SIG-M5 treated with dmso at 0.1 percent for 504 hours (cell line): ENCODE measurements around the gene RNF212B.

Source experiments
- DNase-seq: peaks from one replicate; lab custom pipeline; 2025; ENCODE audit not compliant: unreplicated experiment; lab: John Stamatoyannopoulos, UW

The RNF212B gene

DNA sequence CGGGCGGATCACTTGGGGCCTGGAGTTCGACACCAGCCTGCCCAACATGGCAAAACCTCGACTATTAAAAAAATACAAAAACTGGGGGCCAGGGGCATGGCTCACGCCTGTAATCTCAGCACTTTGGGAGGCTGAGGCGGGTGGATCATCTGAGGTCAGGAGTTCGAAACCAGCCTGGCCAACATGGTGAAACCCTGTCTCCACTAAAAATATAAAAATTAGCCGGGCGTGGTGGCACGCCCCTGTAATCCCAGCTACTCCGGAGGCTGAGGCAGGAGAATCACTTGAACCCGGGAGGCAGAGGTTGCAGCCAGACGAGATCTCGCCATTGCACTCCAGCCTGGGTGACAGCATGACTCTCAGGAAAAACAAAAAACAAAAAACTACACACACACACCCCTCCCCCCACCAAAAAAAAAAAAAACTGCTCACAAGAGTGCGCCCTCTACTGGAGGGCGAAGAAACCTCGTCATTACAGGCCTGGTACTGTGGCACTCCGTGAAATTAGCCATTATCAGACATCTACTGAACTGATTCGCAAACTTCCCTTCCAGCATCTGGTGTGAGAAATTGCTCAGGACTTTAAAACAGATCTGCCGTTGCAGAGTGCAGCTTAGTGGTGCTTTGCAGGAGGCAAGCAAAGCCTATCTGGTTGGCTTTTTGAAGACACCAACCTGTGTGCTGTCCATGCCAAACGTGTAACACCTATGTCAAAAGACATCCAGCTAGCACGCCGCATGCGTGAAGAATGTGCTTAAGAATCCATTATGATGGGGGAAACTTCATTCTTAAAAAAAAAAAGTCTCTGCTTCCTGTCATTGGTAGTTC is 57.2 kb downstream of the RNF212B start:
- DNase-seq: peak; percentile 54

DNA sequence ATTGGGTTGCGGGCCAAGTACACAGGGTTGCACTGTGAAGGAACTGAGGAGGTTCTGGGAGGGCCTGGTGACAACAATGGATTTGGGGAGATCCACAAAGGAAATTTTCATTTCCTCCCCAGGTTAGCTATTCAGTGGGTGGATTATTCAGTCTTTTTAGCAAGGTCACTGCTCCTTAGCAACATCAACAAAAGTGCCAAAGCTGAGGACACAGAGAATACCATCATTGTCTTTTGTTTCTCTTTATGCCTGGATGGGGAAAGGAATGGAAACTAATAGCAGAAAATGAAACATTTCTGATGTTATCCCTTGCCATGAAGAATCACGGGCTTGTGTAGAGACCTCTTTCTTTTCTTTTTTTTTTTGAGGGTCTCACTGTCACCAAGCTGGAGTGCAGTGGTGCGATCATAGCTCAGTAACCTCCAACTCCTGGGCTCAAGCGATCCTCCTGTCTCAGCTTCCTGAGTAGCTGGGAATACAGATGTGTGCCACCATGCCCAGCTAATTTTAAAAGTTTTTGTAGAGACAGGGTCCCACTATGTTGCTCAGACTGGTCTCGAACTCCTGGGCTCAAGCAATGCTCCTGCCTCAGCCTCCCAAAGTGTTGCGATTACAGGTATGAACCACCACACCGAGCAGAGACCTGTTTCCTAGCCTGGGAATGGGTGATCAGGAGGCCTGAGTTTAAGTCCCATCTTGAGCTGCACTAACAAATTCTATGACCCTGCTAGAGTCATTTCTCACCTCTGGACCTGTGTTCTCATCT is 58.5 kb downstream of the RNF212B start:
- no peak for DNase-seq

DNA sequence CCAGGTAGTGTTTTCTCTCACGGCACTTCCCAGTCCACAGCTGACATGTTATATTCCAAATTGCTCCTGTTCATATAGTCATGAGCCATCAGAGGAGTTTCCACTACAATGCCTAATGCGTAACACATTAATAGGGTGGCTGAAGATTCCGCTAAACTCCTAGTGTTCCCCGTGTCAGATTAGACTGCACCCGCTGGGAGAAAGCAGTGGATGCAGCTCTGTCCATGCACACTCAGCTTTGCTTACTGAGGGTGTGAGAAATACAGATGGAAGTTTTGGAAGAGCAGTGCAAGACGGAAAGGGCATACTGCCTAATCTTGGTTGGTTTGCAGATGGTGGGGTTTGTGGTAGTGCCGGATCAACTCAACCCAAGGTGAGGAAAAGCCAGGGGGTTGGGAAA is 59.4 kb downstream of the RNF212B start:
- no peak for DNase-seq

DNA sequence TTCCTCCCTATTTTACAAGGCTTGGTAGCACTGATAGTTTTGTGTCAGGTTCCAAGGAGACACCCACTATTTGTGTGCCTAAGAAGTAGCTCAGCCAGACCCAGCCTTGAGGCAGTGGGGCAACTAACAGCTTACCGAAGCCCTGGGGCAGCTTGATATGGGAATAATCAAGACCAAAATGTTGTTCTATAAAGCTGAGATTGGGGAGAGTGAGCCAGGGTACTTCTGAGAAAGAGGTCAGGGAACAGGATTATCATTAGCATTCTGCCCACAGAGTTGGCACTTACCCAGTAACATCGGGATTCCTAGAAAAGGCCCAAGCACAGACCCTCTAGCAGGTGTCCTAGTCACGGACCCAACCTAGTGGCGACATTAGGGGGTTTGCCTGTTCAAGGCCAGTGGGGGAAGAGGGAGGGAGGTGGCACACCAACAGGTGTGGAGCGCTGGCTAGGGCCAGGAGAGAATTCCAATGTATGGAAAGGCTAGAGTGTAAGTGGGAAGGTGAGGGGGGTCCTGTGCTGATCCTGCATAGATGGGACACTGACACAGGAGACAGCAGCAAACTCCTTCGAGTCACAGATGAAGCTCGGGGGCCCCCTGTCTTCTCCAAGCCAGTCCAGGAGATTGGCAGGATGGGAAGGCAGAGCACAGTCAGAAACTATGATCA is 60.0 kb downstream of the RNF212B start:
- DNase-seq: no peak

DNA sequence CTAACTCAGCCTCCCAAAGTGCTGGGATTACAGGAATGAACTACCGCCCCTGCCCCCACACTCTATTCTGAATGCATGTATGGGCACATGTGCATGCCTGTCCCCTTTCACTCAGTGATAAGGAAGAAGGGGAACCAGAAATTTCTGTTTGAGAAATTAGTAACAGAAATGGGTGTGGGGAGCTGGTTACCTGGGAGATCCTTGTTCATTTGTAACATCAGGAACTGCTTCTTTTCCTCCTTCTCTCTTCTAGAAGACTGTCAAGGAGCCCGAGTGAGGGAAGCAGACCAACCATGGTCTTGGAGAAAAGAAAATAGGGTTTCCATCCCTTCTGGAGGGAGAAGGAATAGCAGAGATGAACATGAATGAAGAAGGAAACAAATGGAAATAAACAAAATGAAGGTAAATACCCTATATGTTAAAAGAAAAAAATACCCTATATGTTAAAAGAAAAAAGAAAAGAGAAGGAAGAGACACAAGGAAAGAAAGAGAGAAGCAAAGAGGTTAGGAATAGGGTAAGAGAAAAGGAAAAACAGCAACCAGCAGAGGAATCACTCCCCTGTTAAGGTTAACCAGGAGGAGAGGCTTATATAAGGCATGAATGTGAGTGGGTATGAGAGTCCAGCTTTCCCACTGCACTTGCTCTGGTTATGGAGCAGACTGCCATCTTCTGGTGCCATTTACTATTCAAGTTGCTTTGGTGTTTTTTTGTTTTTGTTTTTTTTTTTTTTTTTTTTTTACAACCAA is 61.6 kb downstream of the RNF212B start:
- peak; percentile 30 for DNase-seq

DNA sequence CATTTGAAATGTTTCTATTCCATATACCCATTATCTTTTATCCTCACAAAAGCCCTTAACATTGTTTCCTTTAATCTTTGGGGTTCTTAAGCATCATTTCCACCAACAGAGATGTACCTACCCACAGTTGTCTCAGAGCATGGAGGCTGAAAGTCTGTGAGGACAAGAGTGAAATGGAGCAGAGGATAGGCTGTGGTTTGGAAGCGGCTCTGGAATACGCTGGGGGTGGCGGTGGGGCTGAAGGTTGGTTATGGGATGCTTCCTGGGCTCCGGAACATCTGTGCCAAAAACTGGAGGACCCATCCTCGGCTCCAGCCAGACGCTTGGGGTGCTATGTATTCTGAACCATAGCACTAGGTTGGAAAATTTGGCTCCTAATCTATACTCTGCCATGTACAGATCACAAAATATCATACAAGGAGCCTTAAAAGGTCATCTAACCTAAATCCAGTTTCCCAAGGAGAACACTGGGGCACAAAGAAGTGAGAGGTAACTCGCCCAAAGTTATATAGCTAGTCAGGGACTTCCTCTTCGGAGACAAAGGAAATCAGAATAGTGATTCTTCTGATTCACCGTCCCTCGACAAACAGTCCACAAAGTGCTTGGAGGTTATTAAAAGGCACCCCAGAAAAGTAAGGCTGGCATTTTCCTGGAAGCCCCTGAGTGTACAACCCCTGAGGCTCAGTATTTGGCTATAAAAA is 62.4 kb downstream of the RNF212B start:
- peak; percentile 12 for DNase-seq

DNA sequence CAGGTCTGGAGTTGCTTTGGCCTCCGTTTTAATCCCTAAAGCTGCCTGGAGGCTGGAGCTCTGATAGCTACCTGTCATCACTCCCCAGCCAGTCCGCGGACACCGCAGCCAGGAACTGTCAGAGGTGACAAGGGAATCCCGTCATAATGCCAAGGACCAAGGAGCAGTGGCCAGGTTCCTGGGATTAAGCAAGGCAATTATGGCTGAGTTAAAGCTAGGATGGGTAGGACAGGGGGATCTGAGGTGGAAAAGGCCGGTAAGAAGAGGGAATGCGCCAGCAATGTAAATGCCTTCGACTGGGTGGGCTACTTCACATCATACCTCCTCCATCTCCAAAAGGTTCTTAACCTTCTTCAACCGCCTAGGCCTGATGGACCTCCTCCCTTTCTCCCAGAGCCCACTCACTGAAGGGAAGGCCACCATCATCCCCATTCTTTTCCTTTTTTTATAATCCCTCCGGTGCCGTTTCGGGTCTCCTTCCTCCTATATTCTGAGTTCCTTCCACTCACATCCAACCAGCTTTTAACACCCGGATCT is 63.0 kb downstream of the RNF212B start:
- no peak for DNase-seq

DNA sequence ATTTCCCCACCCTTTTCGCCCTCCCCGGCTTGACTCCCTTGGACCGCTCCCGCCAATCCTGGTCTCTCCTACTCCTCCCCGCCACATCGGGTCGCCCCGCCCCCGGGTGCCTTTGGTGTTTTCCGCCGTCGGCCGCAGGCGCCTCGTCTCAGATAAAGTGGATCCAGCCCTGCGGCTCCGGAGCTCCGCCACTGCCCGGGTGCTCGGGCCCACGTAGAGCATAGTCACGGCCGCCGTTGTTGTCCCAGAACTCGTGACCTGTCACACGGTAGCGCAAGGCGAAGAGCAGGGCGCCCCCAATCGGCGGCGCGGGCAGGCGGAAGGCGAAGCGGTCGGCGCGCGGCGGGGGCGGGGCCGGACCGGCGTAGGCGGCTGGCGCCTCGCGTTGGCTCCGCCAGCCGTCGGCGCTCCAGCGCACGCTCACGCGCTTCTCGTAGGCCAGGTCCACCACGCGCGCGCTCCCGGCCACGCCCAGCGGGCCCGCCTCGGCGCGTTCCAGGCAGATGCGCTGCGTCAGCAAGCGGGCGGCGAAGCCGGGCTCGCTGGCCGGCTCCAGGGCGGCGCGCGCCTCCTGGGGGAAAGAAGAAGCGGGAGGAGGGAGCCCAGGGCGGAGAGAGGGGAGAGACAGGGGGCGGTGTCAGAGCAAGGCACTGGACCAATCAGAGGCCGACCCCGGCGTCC is 63.7 kb downstream of the RNF212B start:
- DNase-seq: peak; percentile 99

DNA sequence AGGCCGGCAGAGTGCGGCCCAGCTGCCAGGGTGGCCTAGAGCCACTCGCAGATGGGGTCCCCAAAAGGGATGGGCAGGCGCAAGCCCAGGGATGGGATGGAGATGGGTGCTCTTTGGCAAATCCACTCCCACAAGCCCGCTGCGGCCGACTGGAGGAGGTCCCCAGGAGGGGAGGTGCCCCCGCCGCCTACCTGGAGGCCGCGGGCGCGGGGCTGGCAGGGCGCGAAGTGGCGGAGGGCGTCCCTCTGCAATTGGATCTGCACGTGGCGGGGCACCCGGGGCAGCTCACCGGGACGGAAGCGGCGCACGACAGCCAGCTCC is 64.2 kb downstream of the RNF212B start:
- no peak for DNase-seq

DNA sequence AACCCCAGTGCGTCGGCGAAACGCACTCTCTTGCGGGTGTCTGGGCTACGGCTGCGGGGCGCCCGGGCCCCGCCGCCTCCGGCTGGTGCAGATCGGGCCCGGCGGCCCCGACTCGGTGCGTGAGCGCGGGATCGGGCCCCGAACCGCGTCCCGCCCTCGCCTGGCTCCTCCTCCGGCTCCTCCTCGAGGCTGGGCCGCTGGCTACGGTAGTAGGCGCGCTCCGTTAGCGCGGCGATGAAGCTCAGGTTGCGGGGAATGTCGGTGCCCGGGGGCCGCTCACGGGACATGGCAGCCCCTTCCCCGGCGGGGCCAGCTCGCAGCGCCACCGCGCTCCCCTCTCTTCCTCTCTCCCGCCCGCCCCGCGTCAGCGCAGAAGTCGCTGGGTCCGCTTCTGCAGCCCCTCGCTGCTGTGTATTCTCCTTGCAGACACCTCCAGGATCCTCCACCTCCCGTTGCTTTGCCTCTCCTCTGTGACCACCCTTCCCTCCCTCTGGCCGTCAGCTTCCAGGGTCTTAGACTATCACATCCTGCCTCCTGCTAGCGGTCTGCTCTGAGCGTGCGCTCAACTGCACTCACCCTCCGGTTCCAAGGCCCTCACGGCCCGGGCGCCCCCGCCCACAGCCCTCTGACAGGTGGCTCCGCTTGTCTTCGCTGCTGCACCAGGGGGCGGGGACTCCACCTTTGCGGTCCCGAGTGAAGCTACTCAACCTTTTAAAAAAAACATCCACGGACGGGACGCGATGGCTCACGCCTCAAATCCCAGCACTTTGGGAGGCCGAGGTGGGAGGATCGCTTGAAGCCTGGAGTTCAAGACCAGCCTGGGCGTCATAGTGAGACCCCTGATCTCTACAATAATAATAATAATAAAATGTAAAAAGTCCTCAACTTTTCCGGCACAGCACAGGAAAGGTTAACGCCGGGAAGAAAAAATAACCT is 64.8 kb downstream of the RNF212B start, which contains the start of gene PPP1R3E:
Gene PPP1R3E (minus strand): TSS at position 570 of the 936 bp plus-strand sequence. CDS start 283 bp downstream, at position 287.
- peak; percentile 58 for DNase-seq

DNA sequence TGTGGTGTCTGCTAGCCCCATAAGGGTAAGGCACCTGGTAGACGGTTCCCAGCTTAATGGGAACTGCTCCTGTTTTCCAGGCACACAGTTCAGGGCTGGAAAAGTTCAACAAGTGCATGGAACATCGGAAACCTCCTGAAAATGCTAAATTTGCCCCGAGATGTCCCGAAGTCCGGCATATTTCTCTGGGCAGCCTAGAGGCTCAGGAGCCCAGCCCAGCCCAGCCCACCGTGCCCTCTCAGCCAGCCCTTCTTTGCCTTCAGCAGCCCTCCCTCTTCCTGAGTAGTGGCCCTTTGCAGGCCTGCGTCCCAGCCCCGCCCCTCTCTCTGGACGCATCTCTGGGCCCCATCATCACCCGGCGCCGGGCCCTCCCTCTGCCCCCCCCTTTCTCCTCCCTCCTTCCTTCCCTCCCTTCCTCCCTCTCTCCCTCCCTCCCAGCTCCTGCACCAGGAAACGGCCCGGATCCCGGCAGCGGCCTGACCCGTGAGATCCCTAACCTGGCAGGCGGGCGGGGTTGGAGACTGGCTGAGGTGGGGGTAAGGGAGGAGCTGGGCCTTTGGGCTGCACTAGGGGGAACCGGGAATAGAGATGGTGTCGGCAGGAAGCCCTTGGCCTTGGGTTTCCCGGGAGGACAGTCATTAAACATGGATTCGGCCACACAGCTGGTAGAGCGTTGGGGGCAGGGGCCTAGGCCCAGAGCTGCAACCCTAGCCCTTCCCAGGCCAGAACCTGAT is 68.8 kb downstream of the RNF212B start, which contains the start of gene BCL2L2:
Gene BCL2L2 (plus strand): TSS at position 422 of the 734 bp plus-strand sequence. CDS start 935 bp downstream, outside the sequence.
- peak; percentile 71 for DNase-seq

DNA sequence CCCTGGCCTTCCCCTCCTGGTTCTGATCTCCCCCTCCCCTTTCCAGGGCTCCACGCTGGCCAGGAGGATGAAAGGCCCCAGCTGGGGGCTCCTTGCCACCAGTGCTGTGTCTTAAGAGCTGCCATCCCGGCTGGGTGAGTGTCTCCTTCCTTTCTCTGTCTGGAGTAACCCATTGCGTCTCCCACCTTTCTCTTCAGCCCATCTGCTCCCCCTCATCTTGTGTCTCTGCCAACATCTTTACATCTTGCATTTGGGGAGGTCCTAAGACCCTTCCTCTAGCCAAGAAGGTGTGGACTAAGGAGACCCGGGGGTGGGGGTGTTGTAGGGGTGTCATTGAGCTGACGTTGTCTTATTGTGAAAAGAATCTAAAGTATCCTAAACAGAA is 69.4 kb downstream of the RNF212B start:
- DNase-seq: no peak

DNA sequence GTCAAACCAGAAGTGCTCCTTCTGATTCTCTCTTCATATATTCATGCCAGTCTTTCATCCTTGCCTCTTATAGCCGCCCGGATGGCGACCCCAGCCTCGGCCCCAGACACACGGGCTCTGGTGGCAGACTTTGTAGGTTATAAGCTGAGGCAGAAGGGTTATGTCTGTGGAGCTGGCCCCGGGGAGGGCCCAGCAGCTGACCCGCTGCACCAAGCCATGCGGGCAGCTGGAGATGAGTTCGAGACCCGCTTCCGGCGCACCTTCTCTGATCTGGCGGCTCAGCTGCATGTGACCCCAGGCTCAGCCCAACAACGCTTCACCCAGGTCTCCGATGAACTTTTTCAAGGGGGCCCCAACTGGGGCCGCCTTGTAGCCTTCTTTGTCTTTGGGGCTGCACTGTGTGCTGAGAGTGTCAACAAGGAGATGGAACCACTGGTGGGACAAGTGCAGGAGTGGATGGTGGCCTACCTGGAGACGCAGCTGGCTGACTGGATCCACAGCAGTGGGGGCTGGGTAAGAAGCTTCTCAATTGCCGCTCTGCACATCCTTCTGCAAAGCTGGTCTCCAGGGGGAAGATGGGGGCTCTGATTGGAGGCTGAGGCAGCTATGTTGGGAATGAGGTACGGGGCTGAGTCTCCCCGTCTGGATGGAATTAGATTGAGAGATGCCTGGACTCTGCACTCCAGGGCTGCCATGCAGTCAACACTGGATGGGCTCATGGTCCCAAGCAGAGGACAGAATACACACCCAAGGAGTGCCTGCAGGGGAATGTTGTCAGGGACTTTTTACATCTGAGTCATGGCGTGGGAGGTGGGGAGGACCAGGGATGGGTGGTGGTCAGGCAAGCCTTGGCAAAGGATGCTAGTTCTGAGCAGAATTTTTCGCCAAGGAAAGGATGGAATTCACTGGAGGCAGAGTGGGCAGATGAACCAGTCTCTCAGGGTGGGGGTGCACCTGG is 70.2 kb downstream of the RNF212B start:
- DNase-seq: no peak

DNA sequence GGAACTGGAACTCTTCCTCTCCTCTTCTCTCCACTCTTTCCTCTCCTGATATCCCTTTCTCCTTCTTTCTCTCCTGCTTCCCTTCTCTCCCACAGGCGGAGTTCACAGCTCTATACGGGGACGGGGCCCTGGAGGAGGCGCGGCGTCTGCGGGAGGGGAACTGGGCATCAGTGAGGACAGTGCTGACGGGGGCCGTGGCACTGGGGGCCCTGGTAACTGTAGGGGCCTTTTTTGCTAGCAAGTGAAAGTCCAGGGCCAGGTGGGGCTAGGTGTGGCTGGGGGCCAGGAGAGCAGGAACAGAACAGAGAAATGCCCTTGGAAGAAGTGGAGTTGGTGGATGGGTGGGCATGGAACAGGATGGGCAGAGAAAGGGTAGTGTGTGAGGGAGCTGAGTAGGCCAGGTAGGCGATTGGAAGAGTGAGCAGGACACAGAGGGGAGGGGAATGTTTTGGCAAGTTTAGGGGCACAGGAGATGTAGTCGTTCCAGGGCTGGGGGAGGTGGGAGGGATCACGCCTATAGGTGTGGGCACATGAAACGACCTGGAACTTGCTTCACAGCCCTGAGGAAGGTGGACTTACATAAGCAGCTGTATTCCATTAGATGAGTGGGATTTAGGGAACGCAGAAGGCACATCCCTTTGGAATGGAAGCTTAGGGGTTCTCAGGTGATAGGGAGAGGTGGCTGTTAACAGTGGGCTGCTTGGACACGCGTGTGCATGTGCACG is 71.1 kb downstream of the RNF212B start:
- DNase-seq: no peak

DNA sequence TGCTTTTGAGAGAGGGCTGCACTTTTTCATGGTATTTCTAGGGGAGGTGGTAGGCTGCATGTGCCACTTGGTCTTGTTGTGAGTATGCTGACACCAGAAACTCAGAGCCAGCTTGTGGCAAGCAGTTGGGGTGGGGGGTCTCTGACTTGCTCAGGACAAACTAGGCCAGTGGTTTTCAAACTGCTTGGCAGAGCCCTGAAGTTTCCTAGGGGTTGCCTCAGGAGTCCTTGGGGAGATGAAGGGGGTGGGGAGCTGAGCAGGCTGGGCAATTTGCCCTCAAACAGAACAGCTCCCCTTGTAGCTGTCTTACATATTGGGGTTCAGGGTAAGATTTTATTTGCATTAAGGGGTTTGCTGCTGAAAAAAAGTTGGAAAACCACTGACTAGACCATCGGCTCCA is 72.8 kb downstream of the RNF212B start:
- no peak for DNase-seq

DNA sequence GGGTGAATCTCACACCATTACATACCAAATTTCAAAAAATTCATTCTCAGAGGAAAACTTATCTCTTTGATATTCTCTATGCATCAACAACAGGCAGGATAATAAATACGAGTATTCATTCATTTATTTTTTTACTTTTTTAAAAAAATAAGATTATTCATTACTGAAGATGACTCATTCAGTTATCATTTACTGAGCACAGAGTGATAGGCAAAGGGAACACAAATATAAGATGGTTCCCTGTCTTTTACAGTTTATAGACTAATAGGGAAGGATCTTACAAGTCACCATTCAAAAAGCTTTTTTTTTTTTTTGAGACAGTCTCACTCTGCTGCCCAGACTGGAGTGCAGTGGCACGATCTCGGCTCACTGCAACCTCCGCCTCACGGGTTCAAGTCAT is 78.6 kb downstream of the RNF212B start:
- DNase-seq: no peak
